Thoracic aorta endothelial cell (primary cell): ENCODE measurements around the gene RRP8. TPM values are rescaled to one million over a fixed set of nuclear protein-coding genes. Genes with fewer than 3 reads are reported as not detected.

ENCODE experiments used
- total RNA-seq: library from RNA; depleted of rRNA; stranded (reverse); fragments of >200 nt; gene quantifications from 2 replicates; pipeline ENCODE4 v1.2.3, GENCODE V29; 2012

The RRP8 gene
- total RNA-seq, result 14.8 and 14.9 TPM in 2 replicates

DNA sequence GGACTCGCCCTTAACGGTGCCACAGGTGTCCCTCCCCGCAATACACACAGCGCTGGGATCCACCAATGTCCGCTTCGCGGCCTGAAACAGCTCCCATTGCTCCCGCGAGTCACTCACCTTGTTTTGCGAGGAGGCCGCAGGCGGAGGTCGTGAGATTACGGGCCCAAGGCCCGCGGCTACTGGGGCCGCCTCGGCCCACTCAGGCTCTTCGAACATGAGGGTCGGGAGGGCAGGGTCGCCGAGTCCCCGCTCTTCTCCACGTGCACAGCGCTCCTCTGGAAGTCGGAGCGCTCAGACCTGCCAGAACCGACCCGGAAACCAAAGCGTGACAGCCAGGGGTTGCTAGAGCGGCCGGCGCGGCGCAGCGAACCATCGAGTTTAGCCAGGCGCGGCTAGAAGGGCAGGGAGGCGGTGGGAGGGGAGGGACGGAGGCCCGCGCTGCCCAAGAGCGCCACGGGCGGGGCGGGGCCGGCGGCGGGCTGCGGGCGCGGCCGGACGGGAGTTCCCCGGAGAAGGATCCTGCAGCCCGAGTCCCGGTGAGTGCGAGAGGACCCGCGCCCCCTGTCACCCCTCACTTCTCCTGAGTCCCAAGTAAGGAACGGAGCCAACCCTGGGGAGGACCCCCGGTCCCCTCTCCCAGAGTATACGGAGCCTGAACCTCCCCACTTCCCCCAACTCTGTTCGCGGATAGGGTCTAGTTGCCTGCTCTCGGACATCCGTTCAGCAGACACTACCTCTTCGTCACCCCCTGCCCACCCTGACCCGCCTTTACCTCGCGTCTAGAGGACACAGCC, at the start of gene RRP8, which contains the start of gene ILK:
TSS of gene RRP8 (minus strand) at position 330 of the 794 bp plus-strand sequence. CDS start at position 216, 114 bp downstream.
TSS of gene ILK (plus strand) at position 488 of the 794 bp plus-strand sequence. CDS start 498 bp downstream, outside the sequence.

DNA sequence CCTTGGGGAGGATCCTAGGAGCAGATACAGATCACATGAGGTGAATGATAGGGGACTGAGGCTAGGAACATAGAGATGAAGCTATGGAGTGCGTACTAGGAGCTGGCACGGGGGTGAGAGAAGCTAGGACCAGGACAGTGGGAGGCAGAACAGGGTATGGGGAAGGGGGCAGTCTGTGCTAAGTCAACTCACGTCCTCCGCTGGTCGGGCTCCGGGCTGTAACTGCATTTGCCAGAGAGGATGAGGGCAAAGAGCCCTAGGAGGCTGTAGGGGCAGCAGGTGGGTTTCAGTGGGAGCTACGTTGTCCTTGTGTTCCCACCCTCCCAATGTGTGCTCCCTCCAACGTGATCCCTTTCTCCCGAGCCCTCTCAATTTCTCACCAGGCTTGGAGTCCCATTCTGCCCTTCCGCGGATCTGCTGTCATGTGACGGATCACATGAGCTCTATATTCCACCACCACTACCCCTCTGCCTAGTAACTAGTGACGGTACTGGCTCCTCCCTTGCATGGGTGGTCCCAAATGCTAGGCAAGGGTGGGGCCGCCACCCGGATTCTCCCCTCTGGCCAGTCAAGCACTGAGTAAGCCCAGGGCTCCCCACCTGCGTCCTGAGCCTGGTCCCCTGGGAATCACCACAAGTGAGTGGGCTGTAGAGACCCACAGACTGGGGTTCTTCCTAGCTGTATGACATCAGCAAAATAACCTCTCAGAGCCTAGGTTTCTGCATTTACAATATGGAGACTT, 15.8 kb upstream of the RRP8 start, which contains the start of gene TPP1:
TSS of gene TPP1 (minus strand) at position 419 of the 742 bp plus-strand sequence. CDS start at position 397, 22 bp downstream.

DNA sequence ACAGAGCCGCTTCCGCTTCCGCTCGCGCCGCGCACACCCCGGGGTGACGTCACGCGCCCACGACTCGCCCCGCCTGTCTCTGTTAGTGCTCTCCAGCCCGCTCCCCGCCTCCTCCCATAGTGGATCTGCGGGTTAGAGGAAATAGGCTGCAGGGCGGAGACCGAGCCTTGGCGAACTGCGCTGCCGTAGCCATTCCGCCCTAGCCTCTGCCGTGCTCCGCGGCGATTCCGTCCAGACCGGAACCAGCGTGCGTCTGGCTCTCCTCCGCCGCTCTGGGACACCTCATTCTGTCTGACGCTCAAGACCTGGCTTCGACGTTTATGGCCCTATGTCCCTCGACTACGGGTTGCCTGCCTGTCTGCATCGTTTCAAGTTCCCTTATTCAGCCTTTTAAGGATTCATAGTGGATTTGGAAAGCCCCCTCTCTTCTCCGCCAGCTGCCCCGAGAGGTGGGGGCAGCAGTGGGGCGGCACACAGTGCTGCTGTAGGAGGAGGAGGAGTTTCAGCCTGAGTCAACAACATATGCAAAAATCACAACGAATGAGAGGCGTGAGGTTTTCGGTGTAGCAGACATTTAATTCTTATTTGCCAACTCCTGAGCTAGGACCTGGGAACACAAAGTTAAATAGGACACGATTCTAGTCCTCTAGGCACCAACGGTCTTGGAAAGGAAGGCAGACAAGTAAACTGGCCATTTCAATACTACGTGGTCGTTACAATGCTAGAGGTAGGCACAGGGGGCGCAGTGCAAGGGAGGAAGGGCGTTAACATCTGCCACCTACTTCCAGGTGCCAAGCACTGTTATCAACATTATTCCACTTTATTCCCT, 9.0 kb upstream of the RRP8 start, which contains the start of gene TAF10:
TSS of gene TAF10 (minus strand) at position 4 of the 829 bp plus-strand sequence. CDS start 27 bp downstream, outside the sequence.

Other genes with a start within 250 kb of the RRP8 start
- gene SMPD1, start 213.1 kb downstream of the RRP8 start, total RNA-seq, result 21.8 and 25.4 TPM in 2 replicates
- 40.4 and 42.6 TPM in 2 replicates for gene APBB1, start 184.5 kb downstream of the RRP8 start, total RNA-seq
- gene HPX, start 162.6 kb downstream of the RRP8 start, total RNA-seq, result 0.53 and 0.65 TPM in 2 replicates
- 16.1 and 16.6 TPM in 2 replicates for gene TRIM3, start 129.7 kb downstream of the RRP8 start, total RNA-seq
- gene ARFIP2, start 122.3 kb downstream of the RRP8 start, total RNA-seq, result 46.3 and 51.5 TPM in 2 replicates
- gene TIMM10B, start 122.1 kb downstream of the RRP8 start, total RNA-seq, result 30.2 and 33.7 TPM in 2 replicates
- 4.1 and 9.0 TPM in 2 replicates for gene DNHD1, start 106.3 kb downstream of the RRP8 start, total RNA-seq
- 126 and 143 TPM in 2 replicates for gene ILK, start 158 bp upstream of the RRP8 start, total RNA-seq
- 16.9 and 17.8 TPM in 2 replicates for gene TAF10, start 8.6 kb upstream of the RRP8 start, total RNA-seq
- 86.5 and 157 TPM in 2 replicates for gene TPP1, start 15.8 kb upstream of the RRP8 start, total RNA-seq
- 37.1 and 39.4 TPM in 2 replicates for gene DCHS1, start 52.2 kb upstream of the RRP8 start, total RNA-seq
- 56.4 and 62.0 TPM in 2 replicates for gene MRPL17, start 79.7 kb upstream of the RRP8 start, total RNA-seq
- 0.27 and 0.43 TPM in 2 replicates for gene OR2AG2, start 168.4 kb upstream of the RRP8 start, total RNA-seq
- not detected in 2 replicates for gene OR2AG1, start 179.4 kb upstream of the RRP8 start, total RNA-seq
- 0.43 and 0.66 TPM in 2 replicates for gene OR6A2, start 196.1 kb upstream of the RRP8 start, total RNA-seq
- not detected in 2 replicates for gene OR10A5, start 242.1 kb upstream of the RRP8 start, total RNA-seq